ENCODE measurements around the gene RAB3GAP2. TPM values are rescaled to one million over a fixed set of nuclear protein-coding genes. Genes with fewer than 3 reads are reported as not detected.
A peak's percentile ranks its signal among the peaks of the same experiment; 100 is the strongest.

RAB3GAP2 gene
- total RNA-seq, 4 donors from 2014 or later: 13.8 to 28.0 (median 20.4) TPM

DNA sequence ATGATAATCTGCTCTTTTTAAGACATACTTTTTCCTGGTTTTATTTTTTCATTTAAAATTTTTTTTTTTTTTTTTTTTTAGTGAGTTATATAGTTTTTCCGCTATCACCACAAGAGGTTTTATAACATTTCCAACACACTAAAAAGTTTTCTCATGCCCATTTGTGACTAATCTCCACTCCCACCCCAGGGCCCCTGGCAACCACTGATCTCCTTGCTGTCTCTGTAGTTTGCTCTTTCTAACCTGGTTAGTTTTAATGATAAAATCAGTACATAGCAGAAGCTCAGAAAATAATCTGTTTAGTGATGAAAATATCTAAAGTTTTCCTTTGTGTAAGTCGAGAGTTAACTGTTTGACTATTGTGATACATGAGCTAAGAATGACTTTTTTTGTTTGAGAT is 136.5 kb downstream of the RAB3GAP2 start:
- 87 to 92% methylated on average over 2 of the region's 2 CpGs for WGBS, 2 donors
- H3K27me3 ChIP-seq: no peaks in the 10 kb centered on the region
- peaks cover 0 to 7% (median 0%) of the 10 kb centered on the region in 3 donors for H3K4me1 ChIP-seq
- intact Hi-C loops (cut with DNase I): no loop called here
- no peak overlapping the region for H3K4me3 ChIP-seq
- no peak for DNase-seq
- H3K36me3 ChIP-seq: peaks cover 0 to 100% (median 16%) of the 10 kb centered on the region in 3 donors
- H3K9me3 ChIP-seq: no peaks in the 10 kb centered on the region
- TF ChIP-seq, protein P1, sequence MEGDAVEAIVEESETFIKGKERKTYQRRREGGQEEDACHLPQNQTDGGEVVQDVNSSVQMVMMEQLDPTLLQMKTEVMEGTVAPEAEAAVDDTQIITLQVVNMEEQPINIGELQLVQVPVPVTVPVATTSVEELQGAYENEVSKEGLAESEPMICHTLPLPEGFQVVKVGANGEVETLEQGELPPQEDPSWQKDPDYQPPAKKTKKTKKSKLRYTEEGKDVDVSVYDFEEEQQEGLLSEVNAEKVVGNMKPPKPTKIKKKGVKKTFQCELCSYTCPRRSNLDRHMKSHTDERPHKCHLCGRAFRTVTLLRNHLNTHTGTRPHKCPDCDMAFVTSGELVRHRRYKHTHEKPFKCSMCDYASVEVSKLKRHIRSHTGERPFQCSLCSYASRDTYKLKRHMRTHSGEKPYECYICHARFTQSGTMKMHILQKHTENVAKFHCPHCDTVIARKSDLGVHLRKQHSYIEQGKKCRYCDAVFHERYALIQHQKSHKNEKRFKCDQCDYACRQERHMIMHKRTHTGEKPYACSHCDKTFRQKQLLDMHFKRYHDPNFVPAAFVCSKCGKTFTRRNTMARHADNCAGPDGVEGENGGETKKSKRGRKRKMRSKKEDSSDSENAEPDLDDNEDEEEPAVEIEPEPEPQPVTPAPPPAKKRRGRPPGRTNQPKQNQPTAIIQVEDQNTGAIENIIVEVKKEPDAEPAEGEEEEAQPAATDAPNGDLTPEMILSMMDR (IDR thresholded peaks at IDR 0.05): no peak
- no peak for TF ChIP-seq POLR2A (IDR thresholded peaks at IDR 0.05)
- H3K27ac ChIP-seq: no peak overlapping the region

DNA sequence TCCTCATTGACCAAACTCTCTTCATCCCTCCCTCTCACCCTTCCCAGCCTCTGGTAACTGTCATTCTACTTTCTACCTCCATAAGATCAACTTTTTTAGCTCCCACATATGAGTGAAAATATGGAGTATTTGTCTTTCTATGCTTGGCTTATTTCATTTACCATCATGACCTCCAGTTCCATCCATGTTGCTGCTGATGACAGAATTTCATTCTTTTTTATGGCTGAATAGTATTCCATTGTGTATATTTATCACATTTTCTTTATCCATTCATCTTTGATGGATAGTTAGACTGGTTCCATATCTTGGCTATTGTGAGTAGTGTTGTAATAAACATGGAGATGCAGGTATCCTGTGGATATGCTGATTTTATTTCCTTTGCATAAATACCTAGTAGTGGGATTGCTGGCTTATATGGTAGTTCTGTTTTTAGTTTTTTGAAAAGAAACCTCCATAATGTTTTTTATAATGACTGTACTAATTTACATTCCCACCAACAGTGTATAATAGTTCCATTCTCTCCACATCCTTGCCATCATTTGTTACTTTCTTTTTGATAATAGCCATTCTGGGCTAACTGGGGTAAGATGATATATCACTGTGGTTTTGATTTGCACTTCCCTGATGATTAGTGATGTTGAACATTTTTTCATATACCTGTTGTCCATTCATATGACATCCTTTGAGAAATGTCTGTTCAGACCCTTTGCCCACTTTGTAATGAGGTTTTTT is 142.6 kb downstream of the RAB3GAP2 start:
- TF ChIP-seq POLR2A (IDR thresholded peaks at IDR 0.05): no peak
- TF ChIP-seq, protein P1 (IDR thresholded peaks at IDR 0.05): no peak
- intact Hi-C loops (cut with DNase I): no loop called here

DNA sequence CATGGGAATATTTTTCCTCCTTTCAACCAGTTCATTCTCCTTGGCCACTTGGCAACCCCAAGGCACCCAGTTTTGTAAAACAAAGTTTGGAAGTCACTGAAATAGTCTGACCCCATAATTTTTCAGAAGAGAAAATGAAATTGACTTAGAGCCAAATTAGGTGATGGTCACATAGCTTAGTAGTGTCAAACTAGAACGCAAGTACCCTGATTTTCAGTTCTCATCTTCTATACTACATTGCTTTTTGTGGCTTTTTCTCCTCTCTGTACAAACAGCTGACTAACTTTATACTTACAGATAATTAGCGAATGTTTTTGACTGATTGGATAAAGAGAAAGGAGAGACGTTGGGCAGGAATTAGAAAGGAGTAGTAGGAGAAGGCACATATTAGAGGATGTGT is 145.2 kb downstream of the RAB3GAP2 start:
- Histone ChIP-seq H3K27ac (no peak overlapping the region), H3K4me3 (no peak overlapping the region), H3K36me3 (peaks cover 0 to 78% (median 0%) of the 10 kb centered on the region in 3 donors), H3K9me3 (no peaks in the 10 kb centered on the region), H3K4me1 (no peaks in the 10 kb centered on the region), H3K27me3 (no peaks in the 10 kb centered on the region)
- WGBS, 2 donors: 84 to 93% methylated on average over 3 of the region's 3 CpGs
- TF ChIP-seq, protein P1 (IDR thresholded peaks at IDR 0.05): no peak
- no peak for TF ChIP-seq POLR2A (IDR thresholded peaks at IDR 0.05)
- no peak for DNase-seq
- intact Hi-C loops (cut with DNase I): no loop called here

More for the DNA sequence above, 142.6 kb downstream of the RAB3GAP2 start:
- Histone ChIP-seq H3K27me3 (no peaks in the 10 kb centered on the region), H3K4me1 (no peaks in the 10 kb centered on the region), H3K4me3 (no peak overlapping the region), H3K36me3 (peaks cover 0 to 97% (median 0%) of the 10 kb centered on the region in 3 donors), H3K9me3 (no peaks in the 10 kb centered on the region), H3K27ac (no peak overlapping the region)
- DNase-seq: no peak

DNA sequence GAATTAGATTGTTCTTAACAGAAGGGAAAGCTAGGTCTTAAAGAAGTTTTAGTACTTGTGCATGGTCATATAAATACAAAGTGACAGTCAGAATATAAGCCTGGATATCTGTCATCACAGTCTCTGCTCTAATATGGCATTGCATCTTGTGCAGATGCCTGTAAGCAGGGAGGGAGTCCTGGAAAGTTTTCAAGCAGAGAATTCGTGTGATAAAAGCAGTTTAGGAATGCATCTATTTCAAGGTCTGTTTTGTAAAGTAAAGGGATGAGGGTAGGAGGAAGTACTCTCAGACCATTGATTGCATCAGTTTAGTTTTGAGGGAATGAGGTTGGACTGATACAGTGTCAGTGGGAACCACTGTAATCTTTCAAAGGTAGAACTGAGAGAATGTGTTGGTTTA is 147.7 kb downstream of the RAB3GAP2 start:
- no peak for DNase-seq
- no peak overlapping the region for H3K27ac ChIP-seq
- no peaks in the 10 kb centered on the region for H3K9me3 ChIP-seq
- no peaks in the 10 kb centered on the region for H3K27me3 ChIP-seq
- peaks cover 0 to 64% (median 0%) of the 10 kb centered on the region in 3 donors for H3K36me3 ChIP-seq
- intact Hi-C loops (cut with DNase I): no loop called here
- H3K4me1 ChIP-seq: no peaks in the 10 kb centered on the region
- TF ChIP-seq, protein P1 (IDR thresholded peaks at IDR 0.05): no peak
- TF ChIP-seq POLR2A (IDR thresholded peaks at IDR 0.05): no peak
- 12 to 26% methylated on average over 1 of the region's 1 CpG for WGBS, 2 donors
- H3K4me3 ChIP-seq: no peak overlapping the region

DNA sequence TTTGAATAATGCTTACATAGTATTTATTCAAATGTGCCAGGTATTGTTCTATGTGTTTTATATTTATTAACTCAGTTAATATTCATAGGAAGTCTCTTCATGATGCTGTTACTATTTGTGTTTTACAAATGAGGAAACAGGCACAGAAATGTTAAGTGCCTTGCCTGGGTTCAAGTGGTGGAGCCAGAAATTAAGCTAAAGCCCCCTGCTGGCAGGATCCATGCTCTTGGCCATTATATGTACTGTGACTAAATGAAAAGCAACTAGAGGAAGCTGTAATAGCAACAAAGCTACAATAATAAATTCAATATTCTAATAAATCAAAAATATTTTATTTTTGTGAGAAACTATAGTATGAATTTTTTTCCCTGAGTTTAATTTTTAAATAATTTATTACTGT is 148.4 kb downstream of the RAB3GAP2 start:
- intact Hi-C loops (cut with DNase I): no loop called here
- no peak for TF ChIP-seq POLR2A (IDR thresholded peaks at IDR 0.05)
- TF ChIP-seq, protein P1 (IDR thresholded peaks at IDR 0.05): peak in 3 of 6 experiments; percentile 7 to 25 (median 9)
- Histone ChIP-seq H3K36me3 (peaks cover 0 to 61% (median 0%) of the 10 kb centered on the region in 3 donors), H3K4me3 (no peak overlapping the region), H3K9me3 (no peaks in the 10 kb centered on the region), H3K27me3 (no peaks in the 10 kb centered on the region), H3K27ac (no peak overlapping the region), H3K4me1 (no peaks in the 10 kb centered on the region)
- no peak for DNase-seq

Data from esophagus squamous epithelium (tissue), 5 donors.